ENCODE data around the gene ZC3H13.

ZC3H13 gene, protein sequence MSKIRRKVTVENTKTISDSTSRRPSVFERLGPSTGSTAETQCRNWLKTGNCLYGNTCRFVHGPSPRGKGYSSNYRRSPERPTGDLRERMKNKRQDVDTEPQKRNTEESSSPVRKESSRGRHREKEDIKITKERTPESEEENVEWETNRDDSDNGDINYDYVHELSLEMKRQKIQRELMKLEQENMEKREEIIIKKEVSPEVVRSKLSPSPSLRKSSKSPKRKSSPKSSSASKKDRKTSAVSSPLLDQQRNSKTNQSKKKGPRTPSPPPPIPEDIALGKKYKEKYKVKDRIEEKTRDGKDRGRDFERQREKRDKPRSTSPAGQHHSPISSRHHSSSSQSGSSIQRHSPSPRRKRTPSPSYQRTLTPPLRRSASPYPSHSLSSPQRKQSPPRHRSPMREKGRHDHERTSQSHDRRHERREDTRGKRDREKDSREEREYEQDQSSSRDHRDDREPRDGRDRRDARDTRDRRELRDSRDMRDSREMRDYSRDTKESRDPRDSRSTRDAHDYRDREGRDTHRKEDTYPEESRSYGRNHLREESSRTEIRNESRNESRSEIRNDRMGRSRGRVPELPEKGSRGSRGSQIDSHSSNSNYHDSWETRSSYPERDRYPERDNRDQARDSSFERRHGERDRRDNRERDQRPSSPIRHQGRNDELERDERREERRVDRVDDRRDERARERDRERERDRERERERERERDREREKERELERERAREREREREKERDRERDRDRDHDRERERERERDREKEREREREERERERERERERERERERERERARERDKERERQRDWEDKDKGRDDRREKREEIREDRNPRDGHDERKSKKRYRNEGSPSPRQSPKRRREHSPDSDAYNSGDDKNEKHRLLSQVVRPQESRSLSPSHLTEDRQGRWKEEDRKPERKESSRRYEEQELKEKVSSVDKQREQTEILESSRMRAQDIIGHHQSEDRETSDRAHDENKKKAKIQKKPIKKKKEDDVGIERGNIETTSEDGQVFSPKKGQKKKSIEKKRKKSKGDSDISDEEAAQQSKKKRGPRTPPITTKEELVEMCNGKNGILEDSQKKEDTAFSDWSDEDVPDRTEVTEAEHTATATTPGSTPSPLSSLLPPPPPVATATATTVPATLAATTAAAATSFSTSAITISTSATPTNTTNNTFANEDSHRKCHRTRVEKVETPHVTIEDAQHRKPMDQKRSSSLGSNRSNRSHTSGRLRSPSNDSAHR (N-terminal part only)

DNA sequence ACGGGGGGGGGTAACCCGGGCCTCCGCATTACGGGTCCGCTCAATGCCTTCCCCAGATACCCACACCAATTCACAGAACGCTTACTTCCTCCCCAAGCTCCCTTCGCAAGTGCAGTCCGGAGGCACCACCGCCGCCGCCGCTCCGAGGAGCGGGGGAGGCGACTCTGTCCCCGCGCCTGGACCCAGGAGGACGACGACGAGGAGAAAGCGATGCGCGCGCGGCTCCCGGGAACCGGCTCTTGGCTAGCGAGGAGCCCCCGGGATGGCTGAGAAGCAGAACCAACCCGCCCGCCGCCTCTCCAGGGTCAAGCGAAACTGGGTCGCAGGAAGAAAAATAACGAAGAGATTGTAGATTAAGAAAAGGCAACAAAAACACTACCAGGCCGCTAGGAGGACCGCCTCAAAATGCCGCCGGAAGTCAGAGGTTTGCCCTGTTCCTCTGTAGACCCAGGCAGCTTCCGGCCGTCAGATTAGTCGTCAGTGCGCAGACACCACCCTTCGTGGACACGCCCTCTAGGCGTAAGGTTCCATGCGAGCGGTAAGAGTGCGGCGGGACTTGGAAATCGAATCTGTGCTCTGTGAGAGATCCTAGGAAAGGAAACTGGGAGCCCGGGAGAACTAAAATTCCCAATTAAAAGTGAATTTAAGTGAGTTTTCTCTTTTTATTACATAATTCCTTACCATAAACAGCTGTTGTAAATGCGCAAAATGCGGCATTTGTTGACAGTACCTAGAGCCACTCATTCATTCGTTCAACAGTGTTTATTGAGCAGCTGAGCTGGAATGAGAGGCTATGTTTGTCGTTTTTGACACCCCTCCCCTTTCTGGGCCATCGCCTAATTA is at the start of gene ZC3H13:
TSS of gene ZC3H13 (minus strand) at position 428 of the 843 bp plus-strand sequence. CDS start 7,239 bp downstream, outside the sequence.
- peak; percentile 86 to 87 for DNase-seq (ENCODE audit: low read depth in 2 of 2)

DNA sequence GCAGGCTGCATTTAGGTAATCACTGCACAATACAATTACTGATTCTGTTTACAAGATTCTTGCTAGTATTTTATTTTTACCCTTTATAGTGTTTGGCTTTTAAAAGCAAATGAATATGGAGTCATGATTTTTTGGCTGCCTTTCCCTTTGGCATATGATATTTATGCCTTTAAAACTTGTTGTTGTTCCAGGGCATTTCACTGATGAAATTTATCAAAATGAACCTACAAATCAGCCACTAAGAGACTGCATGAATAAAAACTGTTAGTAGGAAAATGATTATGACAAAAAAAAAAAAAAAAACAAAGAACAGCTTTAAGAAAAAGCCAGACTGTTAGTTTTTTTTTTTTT is 49.7 kb upstream of the ZC3H13 start:
- no peak for DNase-seq (ENCODE audit: low read depth in 2 of 2)

DNA sequence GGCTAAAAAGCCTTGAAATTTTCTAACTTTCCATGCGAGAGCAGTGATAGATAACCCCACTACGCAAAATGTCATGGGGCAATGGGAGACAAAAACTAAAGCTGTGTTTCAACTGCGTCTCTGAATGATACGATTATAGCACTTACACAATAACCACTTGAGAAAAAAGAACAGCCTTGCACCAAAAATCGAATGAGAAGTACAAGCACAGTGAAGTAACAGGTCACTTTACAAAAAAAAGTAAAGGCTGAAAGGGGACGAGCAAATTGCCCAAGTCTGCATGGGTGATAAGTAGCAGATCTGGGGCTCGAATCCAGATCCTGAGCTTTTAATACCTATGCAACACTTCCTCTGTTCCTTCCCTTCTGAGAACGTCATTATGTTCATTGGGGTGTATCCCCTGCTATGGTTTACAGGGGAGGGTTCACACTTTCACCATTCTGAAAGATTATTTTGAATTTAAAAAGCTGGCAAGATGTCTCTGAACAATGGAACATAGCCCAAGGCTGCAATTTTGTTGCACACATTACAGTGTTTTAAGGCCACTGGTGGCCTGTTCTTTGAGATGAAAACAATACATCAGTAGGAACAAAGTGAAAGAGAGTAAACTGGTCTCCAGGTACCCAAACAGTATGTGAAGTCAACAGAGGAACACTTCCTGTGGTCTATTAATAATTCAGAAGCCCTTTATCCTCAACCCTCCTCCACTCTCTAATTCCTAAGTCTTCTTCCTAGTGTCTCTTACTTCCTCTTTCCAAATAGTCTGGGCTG is 49.1 kb upstream of the ZC3H13 start:
- no peak for DNase-seq (ENCODE audit: low read depth in 2 of 2)

DNA sequence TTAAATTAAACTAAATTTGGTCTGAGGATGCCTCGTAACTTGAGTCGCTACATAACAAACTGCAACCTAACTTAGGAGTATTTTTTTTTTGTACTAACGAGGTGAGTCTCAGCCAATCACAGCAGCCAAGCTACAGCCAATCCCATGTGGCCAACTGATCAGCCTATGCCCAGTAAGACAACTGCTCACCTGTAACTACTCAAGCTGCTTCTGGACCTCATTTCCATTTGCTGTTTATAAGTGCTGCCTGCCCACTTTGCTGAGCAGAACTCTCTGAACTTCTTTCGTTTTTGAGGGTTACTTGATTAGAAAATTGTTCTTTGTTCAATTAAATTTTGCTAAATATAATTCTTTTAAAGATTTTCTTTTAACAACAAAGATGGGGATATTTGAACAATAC is 48.5 kb upstream of the ZC3H13 start:
- no peak for DNase-seq (ENCODE audit: low read depth in 2 of 2)

DNA sequence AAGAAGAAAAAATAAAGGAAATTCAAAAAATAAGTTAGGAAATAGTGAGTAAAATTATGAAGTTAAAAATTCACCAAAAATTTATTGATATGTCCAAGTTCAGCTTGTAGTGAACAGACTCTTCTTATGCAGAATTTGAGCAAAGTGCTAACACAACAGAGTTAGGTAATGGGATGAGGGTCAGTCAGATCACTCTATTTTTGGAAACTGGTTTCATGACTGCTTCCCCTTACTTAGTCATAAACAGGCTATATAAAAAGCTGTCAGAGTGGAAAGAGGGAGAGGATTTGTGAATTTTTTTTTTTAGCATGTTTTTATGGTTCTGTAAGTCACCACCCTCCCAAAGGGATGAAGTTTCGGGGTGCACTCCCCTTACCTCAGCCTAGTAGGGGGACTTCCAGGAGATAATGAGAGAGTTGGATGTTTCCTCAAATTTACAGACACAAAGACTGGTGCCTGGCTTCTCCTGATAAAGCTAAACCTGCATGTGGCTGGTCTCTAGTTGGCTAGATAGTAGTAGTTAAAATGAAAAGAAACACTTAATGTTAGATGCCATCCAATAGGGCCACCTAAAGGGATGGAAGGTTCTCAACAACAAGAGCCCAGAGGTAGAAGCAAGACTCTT is 47.8 kb upstream of the ZC3H13 start:
- no peak for DNase-seq (ENCODE audit: low read depth in 2 of 2)

DNA sequence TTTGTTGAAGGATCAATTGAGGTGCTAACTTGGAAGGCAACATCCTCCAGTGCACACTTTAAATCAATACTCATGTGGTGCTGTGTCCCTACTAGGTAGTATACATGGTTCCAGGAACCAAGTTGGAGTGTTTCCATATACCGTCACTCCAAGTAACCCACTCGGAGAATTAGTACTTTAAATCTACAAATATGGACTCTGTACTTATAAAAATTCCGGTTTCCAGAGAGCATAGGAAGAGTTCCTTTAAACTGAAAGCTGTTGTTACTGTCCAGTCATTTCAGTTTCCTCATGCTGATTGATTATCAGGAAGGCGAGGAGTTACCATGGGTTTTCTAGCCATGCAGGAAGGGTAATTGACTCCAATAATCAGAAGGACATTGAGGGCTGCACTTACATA is 45.1 kb upstream of the ZC3H13 start:
- DNase-seq (ENCODE audit: low read depth in 2 of 2), result no peak

DNA sequence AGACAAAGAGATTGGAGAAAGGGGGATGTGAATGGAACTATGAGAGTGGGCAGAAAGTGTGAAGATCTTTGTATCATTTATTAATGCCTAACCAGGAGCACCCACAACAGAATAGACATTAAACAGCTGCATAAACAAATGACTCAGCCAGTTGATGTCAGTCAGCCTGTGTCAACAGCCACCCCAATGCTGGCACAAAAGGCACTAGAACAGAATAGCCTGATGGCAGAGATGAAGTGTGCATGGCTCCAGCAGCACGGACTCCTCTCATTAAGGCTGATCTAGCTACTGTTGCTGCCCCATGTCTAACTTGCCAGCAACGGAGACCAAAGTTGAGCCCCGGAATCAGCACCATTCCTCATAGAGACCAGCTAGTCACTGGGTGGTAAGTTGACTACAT is 44.5 kb upstream of the ZC3H13 start:
- DNase-seq (ENCODE audit: low read depth in 2 of 2), result no peak

DNA sequence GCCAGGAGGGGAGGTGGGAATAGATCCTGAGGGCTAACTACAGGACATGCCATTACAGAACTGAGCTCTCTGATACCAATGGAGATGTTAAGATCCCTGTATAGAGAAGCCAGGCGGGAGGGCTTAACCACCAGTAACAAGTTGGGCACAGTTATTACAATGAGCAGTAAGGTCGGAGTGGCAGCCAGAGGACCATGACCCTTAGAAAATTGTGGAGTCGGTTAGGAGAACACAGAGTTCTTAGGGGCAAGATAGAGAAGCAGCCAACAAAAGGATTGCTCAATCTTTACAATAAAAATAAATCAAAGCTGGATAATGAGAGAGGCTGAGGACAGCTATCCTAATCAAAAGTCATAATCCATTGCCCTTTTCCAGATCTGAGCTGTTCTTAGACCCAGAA is 41.9 kb upstream of the ZC3H13 start:
- DNase-seq (ENCODE audit: low read depth in 2 of 2), result no peak

DNA sequence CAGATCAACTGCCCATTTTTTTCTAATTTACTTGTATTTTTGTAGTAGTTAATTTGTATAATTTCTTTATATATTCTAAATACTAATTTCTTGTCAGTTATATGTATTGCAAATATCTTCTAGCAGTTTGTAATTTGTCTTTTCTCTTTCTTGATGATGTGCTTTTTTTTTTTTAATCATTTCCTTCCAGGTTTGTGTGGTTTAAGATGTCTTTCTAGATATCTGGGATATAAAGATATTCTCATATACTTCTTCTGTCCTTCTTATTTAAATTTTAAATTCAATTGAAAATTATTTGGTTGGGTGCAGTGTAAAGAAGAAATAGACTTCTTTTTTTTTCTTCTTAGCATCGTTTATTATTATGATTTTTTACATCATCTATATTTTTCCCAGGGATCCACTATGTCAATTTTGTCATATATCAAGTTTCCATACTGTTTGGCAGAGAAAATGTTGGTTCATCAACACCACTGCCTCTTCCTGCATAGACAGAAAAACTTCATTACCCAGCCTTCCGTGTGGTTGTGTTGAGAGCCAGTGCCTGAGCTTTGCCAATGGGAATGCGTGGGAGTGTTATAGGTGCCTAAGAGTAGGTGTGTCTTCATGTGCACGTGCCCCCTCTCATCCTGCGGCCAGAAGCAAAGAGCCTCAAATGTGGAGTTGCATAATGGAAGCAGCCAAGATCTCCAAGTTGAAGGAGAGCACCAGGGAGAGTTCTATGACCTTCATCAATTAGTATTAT is 36.4 kb upstream of the ZC3H13 start:
- no peak for DNase-seq (ENCODE audit: low read depth in 2 of 2)

DNA sequence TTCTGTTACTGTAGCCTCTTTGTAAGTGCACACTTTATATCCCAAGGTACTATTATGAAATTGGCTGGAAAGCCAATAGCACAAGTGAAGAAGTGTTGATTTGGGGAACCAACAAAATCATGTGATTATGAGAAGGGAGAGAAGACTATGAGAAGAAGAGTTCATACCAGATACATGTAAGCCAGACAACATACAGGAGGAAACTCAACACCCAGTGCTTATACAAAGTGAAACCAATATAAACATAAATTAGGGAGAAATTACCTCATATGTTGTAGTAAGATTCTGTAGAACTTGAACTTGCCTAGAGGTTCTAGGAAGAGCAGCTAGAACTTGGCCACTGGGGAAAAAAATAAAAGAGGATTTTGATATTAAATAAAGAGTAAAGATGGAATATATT is 34.9 kb upstream of the ZC3H13 start:
- no peak for DNase-seq (ENCODE audit: low read depth in 2 of 2)

DNA sequence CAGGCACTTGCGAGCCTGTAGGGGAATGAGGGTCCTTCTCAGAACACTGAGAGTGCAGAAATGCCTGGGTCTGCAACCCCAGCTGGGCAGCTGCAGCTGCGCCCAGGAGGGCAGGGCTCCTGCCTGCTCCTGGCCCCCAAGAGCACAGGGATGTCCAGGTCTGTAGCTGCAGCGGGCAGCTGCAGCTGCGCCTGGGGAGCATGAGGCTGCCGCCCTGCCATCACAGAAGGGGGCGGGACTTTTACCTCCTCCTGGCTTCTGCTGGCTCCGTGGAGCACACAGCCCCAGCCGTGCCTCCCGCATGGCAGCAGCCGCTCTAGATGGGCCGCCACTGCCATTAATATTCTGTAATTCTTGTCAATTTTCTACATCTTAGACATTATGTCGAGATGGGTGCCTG is 34.4 kb upstream of the ZC3H13 start:
- DNase-seq (ENCODE audit: low read depth in 2 of 2), result no peak

DNA sequence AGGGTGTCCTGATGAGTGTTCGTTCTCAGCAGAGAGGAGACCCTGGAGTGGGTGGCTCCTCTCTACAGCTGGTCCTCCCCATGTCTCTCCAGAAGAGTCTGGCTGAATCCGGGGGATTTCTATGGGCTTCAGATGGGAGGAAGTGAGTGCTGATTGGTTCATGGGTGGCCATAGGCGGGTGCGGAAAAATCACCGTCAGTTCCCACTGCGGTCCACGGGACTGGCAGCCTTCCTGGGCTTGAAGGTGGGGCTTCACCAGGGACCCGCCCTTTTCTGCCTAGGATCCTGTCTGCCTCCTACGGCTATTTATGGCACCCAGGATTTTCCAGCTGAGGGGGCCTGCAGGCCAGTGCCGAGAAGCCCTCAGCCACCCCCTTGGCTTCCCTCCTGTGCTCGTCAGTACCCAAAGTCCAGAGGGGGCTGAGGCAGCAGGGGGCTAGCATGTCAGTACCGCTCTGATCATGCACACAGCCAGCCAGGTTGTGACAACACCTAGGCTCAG is 33.9 kb upstream of the ZC3H13 start:
- DNase-seq (ENCODE audit: low read depth in 2 of 2), result no peak

DNA sequence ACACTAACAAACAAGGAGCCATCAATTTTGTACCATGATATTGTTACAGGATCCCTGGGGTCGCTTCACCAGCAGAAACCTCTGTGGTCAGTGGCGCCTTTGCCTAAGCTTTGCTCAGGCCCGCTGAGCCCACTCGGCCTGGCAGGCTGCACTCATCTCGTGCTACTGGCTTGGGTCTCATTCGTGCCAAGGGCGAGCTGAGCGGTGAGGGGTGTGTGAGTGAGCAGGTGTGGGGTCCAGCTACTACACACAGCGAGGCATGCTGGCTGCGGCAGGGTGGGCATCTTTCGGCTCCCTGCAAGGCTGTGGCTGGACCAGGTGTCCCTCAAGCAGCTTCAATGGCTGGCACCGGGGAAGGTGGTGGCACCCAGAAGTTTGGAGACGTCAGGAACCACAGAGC is 33.2 kb upstream of the ZC3H13 start:
- DNase-seq (ENCODE audit: low read depth in 2 of 2), result no peak

DNA sequence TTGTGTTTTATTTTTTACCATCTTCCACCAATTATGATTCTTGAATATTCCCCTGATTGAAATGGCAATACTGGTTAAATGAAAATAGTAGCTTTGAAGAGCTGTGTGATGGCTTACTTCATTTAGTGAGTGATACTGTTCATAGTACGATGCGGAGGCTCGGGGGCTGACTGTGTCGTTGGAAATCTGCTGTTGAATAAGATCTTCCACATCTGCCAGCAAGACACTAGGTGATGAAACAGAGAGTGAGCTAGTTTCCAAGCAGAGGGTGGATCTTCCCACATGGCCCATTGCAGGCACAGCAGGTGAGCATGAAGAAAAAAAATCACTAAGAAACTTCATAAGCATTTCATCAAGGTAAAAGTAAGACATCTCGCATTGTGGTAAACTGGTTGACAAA is 29.8 kb upstream of the ZC3H13 start:
- no peak for DNase-seq (ENCODE audit: low read depth in 2 of 2)

DNA sequence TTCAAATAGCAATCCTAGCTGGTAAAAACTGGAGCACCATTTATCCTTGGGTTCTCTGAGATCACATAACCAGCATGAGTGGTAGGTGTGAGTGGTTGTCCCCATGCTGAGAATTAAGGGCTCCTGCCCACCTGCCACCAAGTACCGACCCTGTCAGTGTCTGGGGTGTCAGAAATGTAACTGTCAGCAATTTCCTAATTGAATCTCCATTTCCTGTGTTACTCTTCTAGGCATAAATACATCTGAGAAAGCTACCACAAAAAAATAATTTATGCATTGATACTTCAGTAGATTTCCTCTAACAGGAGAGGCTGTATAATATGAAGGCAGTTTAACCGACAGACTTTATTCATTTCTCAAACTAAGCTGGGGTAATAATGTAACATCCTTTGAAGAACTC is 27.2 kb upstream of the ZC3H13 start:
- no peak for DNase-seq (ENCODE audit: low read depth in 2 of 2)

DNA sequence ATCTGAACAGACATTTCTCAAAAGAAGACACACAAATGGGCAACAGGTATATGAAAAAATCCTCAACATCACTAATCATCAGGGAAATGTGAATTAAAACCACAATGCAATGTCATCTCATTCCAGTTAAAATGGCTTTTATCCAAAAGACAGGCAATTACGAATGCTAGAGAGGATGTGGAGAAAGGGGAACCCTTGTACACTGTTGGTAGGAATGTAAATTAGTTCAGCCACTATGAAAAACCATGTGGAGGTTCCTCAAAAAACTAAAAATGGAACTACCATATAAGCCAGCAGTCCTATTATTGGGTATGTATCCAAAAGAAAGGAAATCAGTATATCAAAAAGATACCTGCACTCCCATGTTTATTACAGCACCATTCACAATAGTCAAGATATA is 24.7 kb upstream of the ZC3H13 start:
- no peak for DNase-seq (ENCODE audit: low read depth in 2 of 2)

DNA sequence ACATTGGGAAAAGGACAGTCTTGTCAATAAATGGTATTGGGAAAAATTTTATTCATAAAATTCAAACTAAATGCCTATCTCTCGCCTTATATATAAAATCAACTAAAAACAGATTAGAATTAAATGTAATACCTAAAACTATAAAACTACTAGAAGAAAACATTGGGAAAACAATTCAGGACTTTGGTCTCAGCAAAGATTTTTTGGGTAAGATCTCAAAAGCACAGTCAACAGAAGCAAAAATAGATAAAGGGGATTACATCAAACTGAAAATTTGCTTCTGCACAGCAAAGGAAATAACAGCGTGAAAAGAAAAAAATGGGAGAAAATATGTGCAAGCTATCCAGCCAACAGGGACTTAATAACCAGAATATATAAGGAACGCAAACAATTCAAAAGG is 24.3 kb upstream of the ZC3H13 start:
- DNase-seq (ENCODE audit: low read depth in 2 of 2), result no peak

DNA sequence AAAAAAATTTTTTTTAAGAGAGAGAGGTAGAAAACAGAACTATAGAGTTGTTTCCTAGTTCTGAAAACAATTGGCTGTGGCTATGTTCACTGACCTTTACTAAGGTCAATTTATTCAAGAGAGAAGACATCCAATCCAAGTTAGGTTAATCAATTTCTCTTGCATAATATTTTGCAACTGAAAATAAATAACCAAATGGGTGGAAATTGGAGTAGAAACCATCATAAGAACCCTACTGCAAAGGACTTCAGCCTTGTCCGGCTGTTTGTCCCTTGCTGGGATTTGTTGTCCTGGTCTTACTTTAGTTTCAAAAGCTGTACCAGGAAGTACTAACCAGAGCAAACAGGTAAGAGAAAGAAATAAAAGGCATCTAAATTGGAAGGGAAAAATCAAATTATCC is 23.3 kb upstream of the ZC3H13 start:
- no peak for DNase-seq (ENCODE audit: low read depth in 2 of 2)

DNA sequence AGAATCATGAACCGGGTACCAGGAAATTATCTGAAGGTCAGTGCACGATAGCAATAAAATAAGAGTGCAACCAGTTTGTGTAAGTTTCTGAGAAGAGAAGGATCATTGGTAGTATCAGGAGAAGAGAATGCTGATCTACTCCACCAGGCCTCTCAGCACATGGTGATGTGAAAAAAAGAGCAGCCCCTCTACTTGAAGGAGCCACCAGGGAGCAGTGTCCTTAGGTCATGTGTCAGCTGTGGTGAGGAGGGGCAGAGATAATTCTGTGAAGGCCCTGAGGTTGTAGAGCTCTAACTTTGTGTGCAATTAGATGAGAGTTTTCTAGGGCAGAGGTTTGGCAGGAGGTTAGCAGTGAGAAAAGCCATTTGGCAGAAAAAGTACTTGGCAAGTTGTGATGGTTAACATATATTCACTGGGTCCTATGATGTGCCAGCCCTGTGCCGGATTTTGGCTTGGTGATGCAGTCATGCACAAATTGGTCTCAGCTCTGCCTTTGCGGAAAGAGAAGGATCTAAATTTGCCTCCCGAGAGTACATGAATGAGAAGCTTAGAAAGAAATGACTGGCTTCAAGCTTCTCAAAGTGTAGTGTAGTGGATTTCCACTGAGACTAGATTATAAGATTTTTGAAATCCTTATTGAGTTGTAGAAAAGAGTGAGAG is 19.2 kb upstream of the ZC3H13 start:
- no peak for DNase-seq (ENCODE audit: low read depth in 2 of 2)

All from stimulated activated CD8-positive, alpha-beta memory T cell treated with anti-CD3 and anti-CD28 coated beads, Interleukin-15, amount 100 ng/mL, for 48 hours (primary cell).